HG03354 (cell line): ENCODE results near the gene PARP4.
"Not testable (repeated sequence)": the region's sequence is repeated elsewhere in the genome, so short reads cannot be mapped to it uniquely, and the experiment has no call there.

ENCODE experiments used
- ATAC-seq: cut with Tn5 transposase; IDR thresholded peaks from one replicate; pipeline ENCODE4 v1.9.1; 2021; ENCODE audit warnings: mild to moderate bottlenecking; ENCODE audit not compliant: unreplicated experiment, poor library complexity, severe bottlenecking

The PARP4 gene

DNA sequence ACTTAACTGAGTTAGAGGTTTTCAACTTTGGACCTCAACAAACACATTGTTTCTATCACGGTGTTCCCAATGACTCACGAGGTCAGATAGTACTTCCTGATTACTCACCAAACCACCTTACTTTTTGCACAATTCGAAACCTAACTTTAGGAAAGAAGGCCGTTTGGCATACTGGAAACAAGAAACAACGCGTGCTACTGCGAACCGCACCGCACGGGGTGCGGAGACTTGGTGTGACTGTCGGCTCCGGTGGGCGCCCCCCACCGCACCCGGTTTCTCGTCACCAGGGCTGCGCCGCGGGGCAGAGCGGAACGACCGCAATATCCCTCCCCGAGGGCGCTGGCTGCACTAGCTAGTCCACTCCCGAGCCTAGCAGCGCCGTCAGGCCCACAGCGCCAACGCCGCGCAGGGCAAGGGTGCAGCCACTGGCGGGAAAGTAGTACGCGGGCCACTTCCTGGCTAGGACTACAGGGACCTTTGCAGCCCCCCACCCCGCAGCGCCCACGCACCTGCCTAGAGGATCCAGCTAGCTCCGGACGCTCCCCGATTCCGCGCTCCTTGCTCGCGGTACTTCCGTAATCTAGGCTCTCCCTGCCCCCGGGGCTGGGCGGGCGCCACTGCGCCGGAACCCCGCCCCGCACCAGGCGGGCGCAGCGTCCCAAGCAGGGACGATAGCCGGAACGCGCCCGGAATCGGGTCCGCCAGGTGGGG lies at the start of gene PARP4:
PARP4 (minus strand) TSS at position 582 of the 711 bp plus-strand sequence. CDS start 9,002 bp downstream, outside the sequence.
- ATAC-seq: peak; percentile 84

DNA sequence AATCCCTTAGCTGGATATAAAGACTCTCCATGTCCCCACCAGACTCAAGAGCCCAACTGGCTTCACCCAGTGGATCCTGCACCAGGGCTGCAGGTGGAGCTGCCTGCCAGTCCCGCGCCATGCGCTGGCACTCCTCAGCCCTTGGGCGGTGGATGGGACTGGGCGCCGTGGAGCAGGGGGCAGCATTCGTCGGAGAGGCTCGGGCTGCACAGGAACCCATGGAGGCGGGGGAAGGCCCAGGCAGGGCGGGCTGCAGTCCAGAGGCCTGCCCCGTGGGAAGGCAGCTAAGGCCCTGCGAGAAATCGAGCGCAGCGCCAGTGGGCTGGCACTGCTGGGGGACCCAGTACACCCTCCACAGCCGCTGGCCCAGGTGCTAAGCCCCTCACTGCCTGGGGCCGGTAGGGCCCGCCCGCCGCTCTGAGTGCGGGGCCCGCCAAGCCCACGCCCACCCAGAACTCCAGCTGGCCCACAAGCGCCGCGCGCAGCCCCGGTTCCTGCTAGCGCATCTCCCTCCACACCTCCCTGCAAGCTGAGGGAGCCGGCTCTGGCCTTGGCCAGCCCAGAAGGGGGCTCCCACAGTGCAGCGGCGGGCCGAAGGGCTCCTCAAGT lies 48.1 kb upstream of the PARP4 start:
- ATAC-seq: not testable (repeated sequence)

DNA sequence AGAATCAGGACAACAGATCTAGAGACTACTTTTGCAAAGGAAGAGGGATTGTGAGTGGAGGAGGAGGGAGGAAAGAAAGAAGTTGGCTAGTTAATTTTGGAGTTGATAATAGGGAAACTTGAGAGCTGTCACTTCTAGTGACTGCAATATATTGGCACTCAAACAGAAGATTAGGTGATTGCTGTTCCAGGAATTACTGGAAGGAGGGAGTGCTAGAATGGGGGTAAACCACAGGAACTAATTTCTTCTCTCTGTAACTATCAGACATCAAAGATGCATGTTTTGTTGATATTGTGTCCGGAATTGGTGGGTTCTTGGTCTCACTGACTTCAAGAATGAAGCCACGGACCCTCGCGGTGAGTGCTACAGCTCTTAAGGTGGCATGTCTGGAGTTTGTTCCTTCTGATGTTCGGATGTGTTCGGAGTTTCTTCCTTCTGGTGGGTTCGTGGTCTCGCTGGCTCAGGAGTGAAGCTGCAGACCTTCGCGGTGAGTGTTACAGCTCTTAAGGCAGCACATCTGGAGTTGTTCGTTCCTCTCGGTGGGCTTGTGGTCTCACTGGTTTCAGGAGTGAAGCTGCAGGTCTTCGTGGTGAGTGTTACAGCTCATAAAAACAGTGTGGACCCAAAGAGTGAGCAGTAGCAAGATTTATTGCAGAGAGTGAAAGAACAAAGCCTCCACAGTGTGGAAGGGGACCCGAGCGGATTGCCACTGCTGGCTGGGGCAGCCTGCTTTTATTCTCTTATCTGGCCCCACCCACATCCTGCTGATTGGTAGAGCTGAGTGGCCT lies 47.0 kb upstream of the PARP4 start:
- not testable (repeated sequence) for ATAC-seq

DNA sequence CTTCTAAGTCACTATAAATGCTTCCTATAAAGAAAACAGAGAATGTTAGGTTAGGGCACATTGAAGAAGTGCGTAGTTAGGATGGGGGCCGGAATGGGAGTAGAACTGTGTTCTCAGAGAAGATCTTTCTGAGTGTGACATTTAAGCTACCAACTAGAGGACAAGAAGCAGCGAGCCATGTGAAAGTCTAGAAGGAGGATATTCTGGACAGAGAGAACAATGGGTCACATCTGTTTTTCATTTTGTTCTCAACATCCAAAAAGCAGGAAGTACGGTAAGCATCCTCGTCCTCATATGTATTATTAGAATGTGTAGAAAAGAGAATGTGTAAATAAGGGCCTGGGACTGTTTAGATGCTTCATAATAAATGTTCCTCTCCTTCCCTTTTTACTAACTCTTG lies 44.5 kb upstream of the PARP4 start:
- ATAC-seq: no peak

DNA sequence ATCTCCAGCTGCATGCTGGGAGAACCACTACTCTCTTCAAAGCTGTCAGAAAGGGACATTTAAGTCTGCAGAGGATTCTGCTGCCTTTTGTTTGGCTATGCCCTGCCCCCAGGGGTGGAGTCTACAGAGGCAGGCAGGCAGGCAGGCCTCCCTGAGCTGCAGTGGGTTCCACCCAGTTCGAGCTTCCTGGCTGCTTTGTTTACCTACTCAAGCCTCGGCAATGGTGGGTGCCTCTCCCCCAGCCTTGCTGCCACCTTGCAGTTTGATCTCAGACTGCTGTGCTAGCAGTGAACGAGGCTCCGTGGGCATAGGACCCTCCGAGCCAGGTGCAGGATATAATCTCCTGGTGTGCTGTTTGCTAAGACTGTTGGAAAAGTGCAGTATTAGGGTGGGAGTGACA lies 41.3 kb upstream of the PARP4 start:
- not testable (repeated sequence) for ATAC-seq

DNA sequence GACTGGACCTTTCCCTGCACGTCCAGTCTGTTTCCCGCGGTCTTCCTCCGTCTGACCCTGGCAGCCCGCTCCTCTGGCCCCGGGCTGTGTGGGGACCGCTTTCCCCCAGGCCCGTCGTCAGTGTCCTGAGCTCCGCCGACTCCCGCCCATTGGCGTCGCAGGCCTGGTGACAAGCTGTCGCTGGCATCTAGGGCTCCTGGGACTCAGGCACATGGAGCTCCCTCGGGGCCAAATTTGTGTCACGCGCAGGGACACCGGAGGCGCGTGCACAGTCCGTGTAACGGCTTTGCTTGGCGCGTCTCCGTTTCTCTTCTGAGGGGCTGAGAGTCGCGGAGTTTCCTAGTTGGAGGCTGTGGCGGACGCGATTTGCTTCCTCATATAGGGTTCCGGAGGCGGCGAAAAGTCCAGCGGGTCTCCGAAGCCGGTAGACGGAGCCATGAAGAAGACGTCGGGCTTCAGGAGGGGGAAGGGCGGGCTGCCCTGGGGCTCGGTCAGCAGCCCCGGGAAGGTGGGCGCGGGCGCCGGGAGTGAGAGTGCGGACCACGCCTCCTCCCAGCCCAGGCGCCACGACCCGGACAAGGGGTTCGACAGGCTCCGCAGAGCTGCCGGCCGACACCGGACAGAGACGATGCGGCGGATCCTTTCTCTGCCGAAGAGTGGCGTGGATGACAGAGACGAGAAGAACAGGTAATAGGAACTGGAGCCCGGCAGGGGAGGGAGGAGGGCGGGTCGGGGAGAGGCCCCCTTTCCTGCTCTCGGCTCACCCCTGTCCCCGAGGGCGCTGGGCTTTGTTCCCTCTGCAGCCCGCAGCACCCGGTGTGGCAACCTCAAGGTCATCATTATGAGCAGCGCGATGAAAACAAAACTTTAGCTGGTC lies 29.1 kb upstream of the PARP4 start:
- peak; percentile 68 for ATAC-seq

DNA sequence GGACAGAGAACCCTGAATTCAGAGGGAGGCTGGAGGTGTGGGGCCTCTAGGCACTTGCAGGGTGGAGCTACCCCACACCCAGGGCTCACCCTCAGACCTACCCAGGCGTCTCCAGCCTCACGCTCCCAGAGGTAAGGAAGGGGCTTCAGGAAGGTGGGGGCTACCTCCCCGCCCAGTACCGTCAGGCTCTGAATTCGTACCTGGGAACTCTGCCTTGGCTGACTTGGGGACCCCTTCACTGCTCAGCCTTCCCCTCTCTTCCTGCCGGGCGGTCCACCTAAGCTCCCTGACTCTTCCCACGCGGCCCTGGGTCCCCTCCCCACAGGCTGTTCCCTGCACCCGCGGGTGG lies 28.5 kb upstream of the PARP4 start:
- ATAC-seq: no peak

DNA sequence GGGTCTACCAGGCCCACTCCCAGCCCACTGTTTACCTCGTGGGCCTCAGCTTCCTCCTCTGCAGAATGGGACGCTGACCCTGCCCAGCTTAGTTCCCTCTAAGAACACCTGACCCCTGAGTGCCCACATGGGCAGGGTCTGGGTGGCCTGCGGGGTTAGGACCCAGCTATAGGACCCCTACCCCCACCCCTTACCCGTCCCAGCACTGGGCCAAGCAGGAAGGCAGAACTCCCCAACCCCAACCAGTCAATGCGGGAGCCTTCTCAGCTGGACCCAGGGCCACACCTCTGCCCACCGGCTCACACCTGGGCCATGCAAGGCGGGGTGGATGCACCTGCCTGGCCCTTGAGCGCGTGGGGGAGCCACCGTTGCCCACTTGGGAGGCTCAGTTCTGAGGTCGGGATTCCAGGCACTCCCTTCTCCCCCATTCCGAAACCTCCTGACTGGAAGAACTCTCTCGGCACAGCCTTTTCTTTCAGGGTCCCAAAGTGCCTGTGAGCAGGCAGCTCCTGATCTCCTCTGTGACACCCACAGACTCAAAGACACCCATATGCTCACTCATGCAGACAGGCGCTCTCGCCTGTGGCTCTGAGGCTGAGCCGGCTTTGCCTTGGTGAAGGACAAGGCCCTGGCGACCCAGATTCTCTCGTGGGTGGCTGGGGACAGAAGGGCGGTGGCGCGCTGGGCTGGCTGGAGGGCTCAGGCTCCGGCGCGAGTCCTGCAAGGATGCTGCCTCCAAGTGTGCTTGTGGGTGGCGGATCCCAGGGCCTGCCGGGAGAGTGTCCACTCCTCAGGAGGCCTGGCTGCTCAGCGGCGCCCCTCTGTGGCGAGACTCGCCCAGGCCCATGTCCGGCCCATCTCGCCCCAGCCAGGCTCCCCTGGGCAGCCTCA lies 27.9 kb upstream of the PARP4 start:
- no peak for ATAC-seq

DNA sequence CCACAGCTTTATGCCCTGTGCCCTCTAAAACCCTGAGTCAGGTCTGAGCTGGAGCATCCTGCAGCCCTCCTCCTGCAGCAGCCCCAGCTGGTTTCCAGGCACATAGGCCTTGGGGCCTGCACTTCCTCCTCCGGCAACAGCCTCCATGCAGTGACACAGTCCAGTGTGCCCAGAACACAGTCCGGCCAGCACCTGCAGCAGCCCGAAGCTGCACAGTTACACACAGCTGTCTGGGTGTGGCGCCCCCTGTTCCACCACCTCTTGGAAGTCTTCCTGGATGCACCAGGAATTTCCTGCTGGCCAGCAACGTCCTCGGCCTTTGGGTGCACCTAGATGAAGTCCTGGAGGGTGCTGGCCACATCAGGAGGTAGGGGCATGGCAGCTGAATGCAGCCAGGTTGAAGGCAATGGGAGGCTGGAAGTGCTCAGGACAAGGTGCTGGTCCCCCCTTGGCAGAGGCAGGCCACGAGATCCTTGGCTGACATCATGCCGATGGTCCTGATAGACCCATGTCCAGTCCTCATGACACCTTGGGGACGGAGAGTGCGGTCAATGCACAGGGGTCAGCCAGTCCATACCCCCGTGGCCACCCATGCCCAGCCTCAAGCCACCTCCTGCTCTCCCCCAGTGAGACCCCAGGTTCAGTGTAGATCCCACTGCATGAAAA lies 27.1 kb upstream of the PARP4 start:
- ATAC-seq: no peak

DNA sequence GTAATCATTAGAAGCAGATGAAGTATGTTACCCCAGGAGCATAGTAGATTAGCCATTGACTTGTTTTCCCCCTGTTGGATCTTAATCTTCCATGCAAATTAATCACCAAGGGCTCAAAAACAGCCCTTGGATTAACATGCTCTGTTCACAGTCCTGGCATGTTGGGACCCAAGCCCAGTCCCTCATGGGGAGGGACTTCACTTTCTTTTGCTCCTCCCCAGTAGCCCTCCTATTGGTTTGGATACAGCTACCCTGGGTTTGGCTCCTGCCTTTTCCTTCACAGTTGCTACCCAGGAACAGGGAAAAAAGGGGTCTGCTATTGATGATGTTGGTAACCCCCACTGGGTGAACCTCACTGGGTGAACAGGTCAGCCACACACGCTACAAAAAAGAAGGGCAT lies 16.9 kb upstream of the PARP4 start:
- ATAC-seq: no peak

DNA sequence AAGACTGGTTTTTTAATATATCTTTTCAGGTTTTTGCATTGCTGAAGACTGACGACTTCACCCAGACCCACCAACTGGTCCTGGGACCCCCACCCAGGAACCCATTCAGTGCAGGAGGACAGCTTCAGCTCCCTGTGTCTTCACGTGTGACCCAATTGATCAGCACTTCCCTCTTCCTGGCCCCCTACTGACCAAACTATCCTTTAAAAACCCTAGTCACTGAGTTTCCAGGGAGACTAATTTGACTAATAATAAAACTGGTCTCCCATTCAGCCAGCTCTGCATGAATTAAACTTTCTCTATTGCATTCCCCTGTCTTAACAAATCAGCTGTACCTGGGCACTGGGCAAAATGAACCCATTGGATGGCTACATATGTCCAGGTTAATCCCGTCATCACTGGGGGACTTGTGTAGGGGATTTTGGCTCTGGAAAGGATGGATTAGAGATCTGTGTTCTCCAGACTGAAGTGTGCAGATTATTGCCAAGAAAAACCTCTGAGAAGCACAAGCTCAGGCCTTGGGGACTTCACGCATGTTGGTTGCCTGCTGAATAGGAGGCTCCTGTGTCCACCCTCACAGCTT lies 16.3 kb upstream of the PARP4 start:
- no peak for ATAC-seq

DNA sequence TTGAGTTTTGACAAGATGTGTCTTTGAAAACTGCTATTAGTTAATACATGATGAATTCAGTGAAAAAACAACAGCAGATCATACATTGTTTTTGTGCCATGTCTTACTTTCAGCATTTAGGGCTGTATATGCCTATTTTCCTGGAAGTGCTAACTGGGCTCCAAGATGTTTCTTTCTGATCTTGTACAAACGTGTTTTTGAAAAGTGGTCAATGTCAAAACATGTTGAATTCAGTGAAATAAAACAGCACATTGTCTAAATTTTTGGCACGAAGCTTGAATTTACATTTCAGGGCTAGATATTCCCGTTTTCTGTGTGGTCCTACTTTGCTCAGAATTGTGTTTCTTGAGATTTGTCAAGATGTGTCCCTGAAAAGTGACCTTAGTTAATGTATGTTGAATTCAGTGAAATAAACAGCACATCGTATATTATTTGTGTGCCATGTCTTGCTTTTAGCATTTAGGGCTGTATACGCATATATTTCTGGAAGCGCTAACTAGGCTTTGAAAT lies 14.7 kb upstream of the PARP4 start:
- no peak for ATAC-seq

DNA sequence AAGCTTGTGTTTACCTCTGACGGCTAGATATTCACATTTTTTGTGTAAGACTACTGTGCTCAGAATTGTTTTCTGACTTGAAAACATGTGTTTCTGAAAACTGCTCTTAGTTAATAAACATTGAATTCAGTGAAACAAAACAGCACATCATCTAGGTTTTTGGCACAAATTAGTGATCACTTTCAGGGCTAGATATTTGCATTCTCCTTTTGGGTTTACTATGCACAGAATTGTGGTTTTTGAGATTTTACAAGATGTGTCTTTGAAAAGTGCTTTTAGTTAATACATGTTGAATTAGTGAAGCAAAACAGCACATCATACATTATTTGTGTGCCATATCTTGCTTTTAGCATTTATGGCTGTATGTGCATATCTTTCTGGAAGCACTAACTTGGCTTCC lies 8.2 kb upstream of the PARP4 start:
- ATAC-seq: no peak

DNA sequence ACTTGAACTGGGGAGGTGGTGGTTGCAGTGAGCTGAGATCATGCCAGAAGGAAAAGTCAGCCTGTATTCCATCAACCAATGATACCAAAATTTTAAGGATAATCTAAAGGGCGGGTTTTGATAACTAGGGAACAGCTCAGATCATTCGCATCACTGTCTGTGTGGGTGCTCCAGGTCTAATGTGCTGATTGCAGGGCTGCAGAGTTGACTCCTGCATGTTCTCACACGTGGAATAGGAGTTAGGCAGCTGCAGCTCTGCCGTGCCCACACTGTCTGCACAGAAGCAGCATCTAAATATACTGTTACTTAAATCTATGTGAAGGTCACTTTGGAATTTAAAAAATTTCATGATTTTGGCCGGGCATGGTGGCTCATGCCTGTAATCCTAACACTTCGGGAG lies 4.3 kb upstream of the PARP4 start:
- ATAC-seq: no peak

DNA sequence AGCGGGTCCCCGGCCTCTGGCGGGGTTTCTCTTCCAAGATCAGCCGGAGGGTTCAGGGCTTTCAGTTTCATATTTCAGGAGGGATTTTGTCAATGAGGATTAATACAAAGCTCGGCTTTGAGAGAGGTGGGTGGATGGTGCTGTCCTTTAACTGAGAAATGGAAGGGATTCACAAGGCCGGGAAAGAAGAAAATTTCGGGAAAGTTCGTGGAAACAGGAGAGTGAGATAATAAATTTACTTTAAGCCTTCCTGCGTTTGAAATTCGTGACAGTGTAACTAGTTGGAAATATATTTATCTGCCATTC lies 283 bp upstream of the PARP4 start:
- ATAC-seq: no peak

DNA sequence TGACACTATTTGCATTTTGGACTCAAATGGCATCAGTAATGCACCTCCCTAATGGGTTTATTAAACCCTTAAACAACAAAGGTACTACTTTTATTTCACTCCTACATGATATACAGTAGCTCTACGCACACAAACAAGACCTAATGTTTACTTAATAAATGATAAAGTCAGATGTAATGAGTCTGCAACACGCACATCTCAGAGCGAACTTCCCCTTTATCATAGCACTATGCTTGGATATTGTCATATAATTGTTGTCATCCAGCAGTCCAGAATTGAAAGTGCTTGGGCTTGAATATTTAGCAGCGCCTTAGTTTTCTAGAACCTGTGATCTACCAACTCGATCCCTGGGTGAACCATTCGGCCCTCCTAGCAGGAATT lies 772 bp downstream of the PARP4 start:
- peak; percentile 16 for ATAC-seq

DNA sequence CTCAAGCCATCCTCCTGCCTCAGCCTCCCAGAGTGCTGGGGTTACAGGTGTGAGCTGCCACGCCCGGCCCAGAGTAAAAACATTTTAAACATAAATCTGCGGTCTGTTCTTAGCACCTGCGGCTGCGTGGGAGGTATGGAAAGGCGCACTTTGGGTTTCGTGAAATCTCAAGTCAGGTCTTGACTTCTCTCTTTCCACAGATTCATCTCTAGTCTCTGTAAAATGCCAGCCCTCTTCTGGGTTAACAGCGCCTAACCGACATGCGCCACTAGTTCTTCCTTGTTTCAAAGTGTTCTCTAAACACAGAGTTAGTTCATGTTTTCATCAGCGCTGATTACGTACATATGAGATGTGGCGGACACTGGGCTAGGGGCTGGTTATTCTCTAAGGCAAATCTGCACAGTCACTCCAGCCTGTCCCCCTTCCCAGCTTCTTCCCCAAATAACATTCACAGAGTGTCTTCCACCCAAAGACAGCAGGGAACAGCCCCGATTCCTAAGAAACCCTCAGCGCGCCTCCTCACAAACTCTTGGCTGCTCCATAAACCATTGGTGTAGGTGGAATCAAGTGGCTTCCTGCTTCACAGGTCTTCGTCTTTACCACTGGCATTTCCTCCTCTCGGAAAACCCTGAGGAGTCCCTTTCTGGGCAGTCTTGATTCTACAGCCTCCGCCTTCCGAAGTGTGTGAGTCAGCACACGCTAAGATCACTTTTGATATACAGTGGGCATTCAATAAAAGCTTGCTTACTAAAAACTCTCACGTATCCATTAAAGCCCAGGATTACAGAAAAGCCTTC lies 1.4 kb downstream of the PARP4 start:
- ATAC-seq: peak; percentile 29
